HepG2 (cell line): ENCODE measurements around the gene MICAL3. TPM values are rescaled to one million over a fixed set of nuclear protein-coding genes. Genes with fewer than 3 reads are reported as not detected.
A peak's percentile ranks its signal among the peaks of the same experiment; 100 is the strongest.

ENCODE experiments used
- ATM ChIP-seq: fragments of 450-650 bp; IDR thresholded peaks from 2 replicates; pipeline ENCODE4 v1.7.1; 2017; ENCODE audit warnings: mild to moderate bottlenecking, borderline replicate concordance
- DNMT1 ChIP-seq: sonication (generic); formaldehyde crosslinking; IDR thresholded peaks from 2 replicates; pipeline ENCODE4 v1.5.1; 2020; ENCODE audit warnings: mild to moderate bottlenecking, missing genetic modification reagents
- FOXA3 ChIP-seq: IDR thresholded peaks from 2 replicates; pipeline ENCODE4 v1.6.1; 2016; ENCODE audit warnings: missing genetic modification reagents, missing compliant biosample characterization
- FOXC1 ChIP-seq: sonication (generic); formaldehyde crosslinking; IDR thresholded peaks from 2 replicates; pipeline ENCODE4 v1.8.0; 2022; ENCODE audit warnings: mild to moderate bottlenecking, missing genetic modification reagents, borderline replicate concordance
- GPN1 ChIP-seq: sonication (generic); formaldehyde crosslinking; IDR thresholded peaks from 2 replicates; pipeline ENCODE4 v1.5.1; 2020; ENCODE audit warnings: missing genetic modification reagents, borderline replicate concordance
- KAT8 ChIP-seq: IDR thresholded peaks from 2 replicates; pipeline ENCODE4 v1.6.1; 2016; ENCODE audit warnings: missing genetic modification reagents, missing compliant biosample characterization
- MEIS1 ChIP-seq: sonication (generic); formaldehyde crosslinking; IDR thresholded peaks from 2 replicates; pipeline ENCODE4 v1.9.0; 2021; ENCODE audit warnings: mild to moderate bottlenecking, missing genetic modification reagents, moderate library complexity, borderline replicate concordance
- MEIS2 ChIP-seq: sonication (generic); formaldehyde crosslinking; IDR thresholded peaks from 2 replicates; pipeline ENCODE4 v1.9.0; 2021; ENCODE audit warnings: mild to moderate bottlenecking, missing genetic modification reagents
- MIER2 ChIP-seq: IDR thresholded peaks from 2 replicates; pipeline ENCODE4 v1.6.1; 2016; ENCODE audit warnings: missing biosample characterization, missing genetic modification reagents
- PATZ1 ChIP-seq: sonication (generic); formaldehyde crosslinking; IDR thresholded peaks from 2 replicates; pipeline ENCODE4 v1.4.0; 2020; ENCODE audit warnings: missing genetic modification reagents
- RBFOX2 ChIP-seq: fragments of 200-400 bp; formaldehyde crosslinking; IDR thresholded peaks from 2 replicates; pipeline ENCODE4 v1.6.1; 2017; ENCODE audit warnings: low read depth, mild to moderate bottlenecking, low read length
- REXO4 ChIP-seq: sonication (generic); formaldehyde crosslinking; IDR thresholded peaks from 2 replicates; pipeline ENCODE4 v1.8.0; 2022; ENCODE audit warnings: missing genetic modification reagents, mild to moderate bottlenecking, borderline replicate concordance
- SALL1 ChIP-seq: sonication (generic); formaldehyde crosslinking; IDR thresholded peaks from 2 replicates; pipeline ENCODE4 v1.8.0; 2022; ENCODE audit warnings: mild to moderate bottlenecking, missing genetic modification reagents
- SNAPC2 ChIP-seq: sonication (generic); formaldehyde crosslinking; IDR thresholded peaks from 2 replicates; pipeline ENCODE4 v1.8.1; 2022; ENCODE audit warnings: mild to moderate bottlenecking, missing genetic modification reagents
- SNAPC4 ChIP-seq: sonication (generic); formaldehyde crosslinking; IDR thresholded peaks from 2 replicates; pipeline ENCODE4 v1.4.0; 2020; ENCODE audit warnings: mild to moderate bottlenecking, missing genetic modification reagents
- USF2 ChIP-seq, 2 experiments: sonication (generic) in 1 of 2; formaldehyde crosslinking in 1 of 2; IDR thresholded peaks; 2 replicates each; pipeline versions ENCODE4 v1.5.1 to v1.6.1; 2011 to 2020; ENCODE audit warnings: borderline replicate concordance in 1 of 2, low read depth in 1 of 2, low read length in 1 of 2, mild to moderate bottlenecking in 1 of 2, missing genetic modification reagents in 1 of 2, moderate library complexity in 1 of 2
- ZMAT3 ChIP-seq: sonication (generic); formaldehyde crosslinking; conservative IDR thresholded peaks from 2 replicates; pipeline ENCODE4 v1.7.0; 2021; ENCODE audit warnings: missing genetic modification reagents
- ZNF205 ChIP-seq: IDR thresholded peaks from 2 replicates; pipeline ENCODE4 v1.6.1; 2018; ENCODE audit warnings: missing biosample characterization, missing genetic modification reagents
- ZNF234 ChIP-seq: sonication (generic); formaldehyde crosslinking; conservative IDR thresholded peaks from 2 replicates; pipeline ENCODE4 v1.5.1; 2020; ENCODE audit warnings: mild to moderate bottlenecking, missing genetic modification reagents
- ZNF331 ChIP-seq: sonication (generic); formaldehyde crosslinking; IDR thresholded peaks from 2 replicates; pipeline ENCODE4 v1.4.0; 2020; ENCODE audit warnings: missing genetic modification reagents
- ZNF530 ChIP-seq: sonication (generic); formaldehyde crosslinking; IDR thresholded peaks from 2 replicates; pipeline ENCODE4 v1.5.0; 2020; ENCODE audit warnings: low read depth, mild to moderate bottlenecking, missing genetic modification reagents
- ZNF672 ChIP-seq: sonication (generic); formaldehyde crosslinking; IDR thresholded peaks from 2 replicates; pipeline ENCODE4 v1.8.1; 2022; ENCODE audit warnings: missing genetic modification reagents
- polyA plus RNA-seq, 8 experiments: library from polyadenylated mRNA; depleted of rRNA in 3 of 8; stranded (reverse) in 7 of 8; unstranded in 1 of 8; fragments of >200 nt; fragmentation: Illumina TruSeq in 4 of 8; extraction: Trizol in 4 of 8; gene quantifications; 2 replicates each; pipeline versions ENCODE4 v1.2.1 to v1.2.3, GENCODE V29; 2011 to 2016; ENCODE audit warnings: low read depth in 4 of 8, missing spikeins in 1 of 8, mixed read lengths in 1 of 8; ENCODE audit not compliant: insufficient read depth in 1 of 8
- total RNA-seq, 5 experiments: library from RNA; depleted of rRNA; stranded (reverse); fragments of >200 nt; fragmentation: Illumina TruSeq; extraction: Trizol; gene quantifications; 2 replicates each; pipeline ENCODE4 v1.2.3, GENCODE V29; 2016; ENCODE audit warnings: low read depth in 1 of 5

MICAL3 gene
- total and polyA plus RNA-seq, 2 of the 13 experiments (the other 11 are each of a cell fraction or from before 2014, with no cell fraction given), result 5.3 to 12.5 TPM

GRCh38 chr22:17938484-17938924, 85.9 kb downstream of the MICAL3 start (continued):
- 0 out of 2 replicates have a peak, but pooled peaks have one; percentile 12 for TF ChIP-seq PATZ1 (CRISPR knock-in tag)
- no peak for TF ChIP-seq ATM
- TF ChIP-seq REXO4 (CRISPR knock-in tag), result no peak
- TF ChIP-seq ZNF530 (CRISPR knock-in tag), result no peak
- TF ChIP-seq GPN1, result no peak
- TF ChIP-seq ZNF234, result no peak
- TF ChIP-seq FOXC1 (CRISPR knock-in tag), result 0 out of 2 replicates have a peak, but pooled peaks have one; percentile 40
- no peak for TF ChIP-seq RBFOX2
- TF ChIP-seq MEIS1 (CRISPR knock-in tag), result 0 out of 2 replicates have a peak, but pooled peaks have one; percentile 32
- TF ChIP-seq MEIS2 (CRISPR knock-in tag), result peak; percentile 62; the same call in 1 of the 2 replicates
- 0 out of 2 replicates have a peak, but pooled peaks have one; percentile 36 for TF ChIP-seq FOXA3 (CRISPR knock-in tag)
- no peak for TF ChIP-seq SNAPC2 (CRISPR knock-in tag)
- TF ChIP-seq ZMAT3 (CRISPR knock-in tag), result no peak
- TF ChIP-seq USF2 (IDR thresholded peaks at IDR 0.05; ENCODE audit: low read depth, low read length), result peak; percentile 45; the same call in 1 of the 2 replicates
- TF ChIP-seq USF2 (CRISPR knock-in tag; IDR thresholded peaks at IDR 0.05; ENCODE audit: borderline replicate concordance), result no peak
- TF ChIP-seq KAT8 (CRISPR knock-in tag), result no peak
- TF ChIP-seq ZNF205 (CRISPR knock-in tag), result no peak
- TF ChIP-seq SNAPC4, result no peak
- no peak for TF ChIP-seq DNMT1 (CRISPR knock-in tag)
- TF ChIP-seq ZNF672 (CRISPR knock-in tag), result no peak
- peak; percentile 79 for TF ChIP-seq ZNF331 (CRISPR knock-in tag)
- TF ChIP-seq SALL1 (CRISPR knock-in tag), result peak; percentile 63; the same call in 1 of the 2 replicates
- no peak for TF ChIP-seq MIER2 (CRISPR knock-in tag)
